ENCODE results near the gene ARFRP1.

DNA sequence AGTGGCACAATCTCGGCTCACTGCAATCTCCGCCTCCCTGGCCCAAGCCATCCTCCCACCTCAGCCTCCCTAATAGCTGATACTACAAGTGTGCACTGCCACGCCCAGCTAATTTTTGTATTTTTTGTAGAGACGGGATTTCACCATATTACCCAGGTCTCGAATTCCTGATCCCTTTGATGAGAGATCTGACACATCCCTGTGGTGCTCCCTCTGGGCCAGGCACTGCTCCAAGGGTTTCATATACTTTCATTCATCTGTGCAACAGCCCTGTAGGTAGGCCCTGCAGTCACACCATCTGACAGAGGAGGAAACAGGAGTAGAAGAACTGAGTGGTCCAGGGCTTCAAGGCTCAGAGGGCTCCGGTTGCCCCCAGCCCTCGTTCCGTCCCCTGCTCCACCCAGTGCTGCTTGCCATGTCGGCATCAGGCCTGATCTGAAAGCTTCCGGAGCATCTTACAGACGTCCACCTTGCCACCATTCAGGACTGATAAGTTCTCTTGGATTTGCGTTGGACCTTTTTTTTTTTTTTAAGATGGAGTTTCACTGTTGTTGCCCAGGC is 3.4 kb upstream of the ARFRP1 start:
- TF ChIP-seq REST (IDR thresholded peaks at IDR 0.05; ENCODE audit: insufficient read depth in 1 of 2, low read depth in 2 of 2, low read length in 2 of 2): no peak
- TF ChIP-seq POLR2AphosphoS5 (IDR thresholded peaks at IDR 0.05; ENCODE audit: low read depth, low read length): no peak
- no peak for TF ChIP-seq TAF1 (IDR thresholded peaks at IDR 0.05; ENCODE audit: borderline replicate concordance, insufficient read depth, low read length)
- TF ChIP-seq SIN3A (IDR thresholded peaks at IDR 0.05; ENCODE audit: borderline replicate concordance, insufficient read depth, low read length): no peak
- TF ChIP-seq FOXP2 (optimal IDR thresholded peaks at IDR 0.05; ENCODE audit: borderline replicate concordance, extremely low read depth, extremely low read length, insufficient read depth): no peak
